HG02970 (cell line): ENCODE data around the gene SLC35C1.
"Not testable (repeated sequence)": the region's sequence is repeated elsewhere in the genome, so short reads cannot be mapped to it uniquely, and the experiment has no call there.

Source experiments
- ATAC-seq: cut with Tn5 transposase; IDR thresholded peaks from one replicate; pipeline ENCODE4 v1.9.1; 2021; ENCODE audit warnings: mild to moderate bottlenecking, moderate library complexity, moderate number of reproducible peaks; ENCODE audit not compliant: unreplicated experiment, low FRiP score

Gene SLC35C1

GRCh38 chr11:45809456-45810395 is 4.8 kb downstream of the SLC35C1 start:
- ATAC-seq, result no peak

GRCh38 chr11:45810431-45811108 is 5.6 kb downstream of the SLC35C1 start:
- ATAC-seq, result no peak

GRCh38 chr11:45811109-45811435 is 6.1 kb downstream of the SLC35C1 start:
- ATAC-seq, result no peak

GRCh38 chr11:45811571-45812290 is 6.8 kb downstream of the SLC35C1 start:
- no peak for ATAC-seq

GRCh38 chr11:45812581-45813548 is 7.9 kb downstream of the SLC35C1 start:
- no peak for ATAC-seq

GRCh38 chr11:45815747-45816146 is 10.8 kb downstream of the SLC35C1 start:
- no peak for ATAC-seq

- ATAC-seq, result no peak
Observed at GRCh38 chr11:45816614-45817013, 11.7 kb downstream of the SLC35C1 start.

GRCh38 chr11:45817191-45817590 is 12.2 kb downstream of the SLC35C1 start:
- no peak for ATAC-seq

- no peak for ATAC-seq
Observed at GRCh38 chr11:45818961-45819605, 14.1 kb downstream of the SLC35C1 start.

GRCh38 chr11:45820211-45820857 is 15.4 kb downstream of the SLC35C1 start:
- ATAC-seq, result no peak

- not testable (repeated sequence) for ATAC-seq
Observed at GRCh38 chr11:45826492-45826891, 21.5 kb downstream of the SLC35C1 start.

- ATAC-seq, result no peak
Observed at GRCh38 chr11:45827123-45827522, 22.2 kb downstream of the SLC35C1 start.

- ATAC-seq, result no peak
Observed at GRCh38 chr11:45828996-45829395, 24.0 kb downstream of the SLC35C1 start.

GRCh38 chr11:45830596-45830995 is 25.6 kb downstream of the SLC35C1 start:
- ATAC-seq, result no peak

- no peak for ATAC-seq
Observed at GRCh38 chr11:45832811-45833441, 28.0 kb downstream of the SLC35C1 start.

- ATAC-seq, result no peak
Observed at GRCh38 chr11:45833761-45834160, 28.8 kb downstream of the SLC35C1 start.

- ATAC-seq, result no peak
Observed at GRCh38 chr11:45834298-45834756, 29.4 kb downstream of the SLC35C1 start.

- no peak for ATAC-seq
Observed at GRCh38 chr11:45839204-45839603, 34.3 kb downstream of the SLC35C1 start.
